Activated naive CD4-positive, alpha-beta T cell treated with anti-CD3 and anti-CD28 coated beads, Interleukin-2, amount 50 U/mL, for 24 hours (primary cell): ENCODE results near the gene MVB12A.
A peak's percentile ranks its signal among the peaks of the same experiment; 100 is the strongest.

ENCODE experiments used
- H3K27ac Mint-ChIP-seq: one replicate; pipeline ENCODE4 v1.8.0; 2021; ENCODE audit warnings: mild to moderate bottlenecking, mixed read lengths
- H3K27me3 Mint-ChIP-seq: one replicate; pipeline ENCODE4 v1.8.0; 2021; ENCODE audit warnings: mixed read lengths
- H3K36me3 Mint-ChIP-seq: one replicate; pipeline ENCODE4 v1.8.0; 2021; ENCODE audit warnings: mixed read lengths
- H3K4me1 Mint-ChIP-seq: one replicate; pipeline ENCODE4 v1.8.0; 2021; ENCODE audit warnings: mixed read lengths
- H3K4me3 Mint-ChIP-seq: one replicate; pipeline ENCODE4 v1.8.0; 2021; ENCODE audit warnings: mild to moderate bottlenecking, mixed read lengths
- H3K9me3 Mint-ChIP-seq: one replicate; pipeline ENCODE4 v1.8.0; 2021; ENCODE audit warnings: mixed read lengths

Gene MVB12A

DNA sequence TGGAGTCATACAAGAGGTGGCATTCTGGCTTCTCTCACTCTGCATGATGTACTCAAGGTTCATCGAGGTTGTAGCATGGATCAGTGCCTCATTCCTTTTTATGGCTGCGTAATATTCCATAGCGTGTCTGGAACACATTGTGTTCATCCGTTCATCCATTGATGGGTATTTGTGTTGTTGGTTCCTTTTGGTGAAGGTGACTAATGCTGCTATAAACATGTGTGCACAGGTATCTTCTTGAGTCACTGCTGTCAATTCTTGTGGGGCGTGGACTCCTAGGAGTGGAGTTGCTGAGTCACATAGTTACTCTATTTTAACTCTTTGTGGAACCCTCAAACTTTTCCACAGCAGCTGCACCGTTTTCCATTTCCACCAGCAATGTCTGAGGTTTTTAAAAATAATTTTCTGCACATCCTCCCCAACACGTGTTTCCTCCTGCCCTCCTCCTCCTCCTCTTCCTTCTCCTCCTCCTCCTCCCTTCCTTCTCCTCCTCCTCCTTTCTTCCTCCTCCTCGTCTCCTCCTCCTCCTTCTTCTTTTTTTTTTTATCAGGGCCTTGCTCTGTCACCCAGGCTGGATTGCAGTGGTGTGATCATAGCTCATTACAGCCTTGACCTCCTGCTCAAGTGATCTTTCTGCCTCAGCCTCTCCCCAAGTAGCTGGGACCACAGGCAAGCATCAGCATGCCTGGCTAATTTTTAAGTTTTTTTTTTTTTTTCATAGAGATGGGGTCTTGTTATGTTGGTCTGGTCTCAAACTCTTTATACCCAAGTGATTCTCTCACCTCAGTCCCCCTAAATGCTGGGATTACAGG, 30.6 kb downstream of the MVB12A start:
- Mint-ChIP-seq H3K36me3 (peaks cover 2% of the 10 kb centered on the region), H3K4me3 (peak overlapping the region; percentile 79), H3K27ac (peak overlapping the region; percentile 61), H3K27me3 (peaks cover 14% of the 10 kb centered on the region), H3K4me1 (peaks cover 24% of the 10 kb centered on the region), H3K9me3 (no peaks in the 10 kb centered on the region)

DNA sequence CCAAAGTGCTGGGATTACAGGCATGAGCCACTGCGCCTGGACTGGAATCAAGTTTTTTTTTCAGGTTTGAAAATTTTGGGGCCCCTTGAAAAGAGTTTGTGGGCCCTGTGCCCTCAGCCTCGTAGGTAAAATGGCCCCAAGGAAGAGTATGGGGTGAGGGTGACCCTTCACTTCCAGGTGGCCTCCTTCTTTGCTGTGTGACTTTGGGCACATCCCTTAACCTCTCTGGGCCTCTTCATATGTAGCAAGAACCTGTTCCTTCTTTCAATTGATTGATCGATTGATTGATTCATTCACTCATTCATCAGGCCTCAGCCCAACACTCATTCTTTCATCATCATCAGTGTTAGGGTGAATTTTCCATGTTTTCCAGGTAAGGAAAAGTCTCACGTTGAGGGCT, 32.0 kb downstream of the MVB12A start:
- Mint-ChIP-seq H3K27me3 (peaks cover 20% of the 10 kb centered on the region), H3K4me1 (peaks cover 24% of the 10 kb centered on the region), H3K9me3 (no peaks in the 10 kb centered on the region), H3K36me3 (peaks cover 2% of the 10 kb centered on the region), H3K4me3 (no peak overlapping the region), H3K27ac (no peak overlapping the region)

DNA sequence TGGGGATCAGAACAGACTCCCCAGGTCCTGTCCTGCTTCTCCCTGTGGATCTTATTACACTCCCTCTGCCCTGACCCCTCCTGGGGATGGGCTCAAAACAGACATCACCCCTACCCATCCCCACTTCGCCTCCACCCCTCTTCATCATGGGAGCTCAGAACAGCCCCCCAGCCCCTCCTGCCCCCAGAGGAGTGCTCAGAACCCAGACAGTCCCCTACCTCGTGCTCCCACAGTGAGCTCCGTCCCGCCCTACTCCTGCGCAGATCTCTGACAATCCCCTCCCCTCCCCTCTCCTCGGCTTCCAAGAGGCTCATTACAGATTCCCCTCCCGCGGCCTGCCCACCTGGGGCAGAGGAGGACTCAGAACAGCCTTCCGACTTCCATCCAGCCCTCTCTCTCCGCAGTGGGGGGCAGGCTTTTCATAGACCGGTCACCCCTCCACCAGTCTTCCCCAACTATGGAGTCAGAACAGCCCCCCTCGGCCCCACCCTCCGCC, 34.8 kb downstream of the MVB12A start:
- Mint-ChIP-seq H3K4me3 (no peak overlapping the region), H3K9me3 (no peaks in the 10 kb centered on the region), H3K27me3 (peaks cover 26% of the 10 kb centered on the region), H3K36me3 (peaks cover 2% of the 10 kb centered on the region), H3K4me1 (peaks cover 24% of the 10 kb centered on the region), H3K27ac (no peak overlapping the region)

DNA sequence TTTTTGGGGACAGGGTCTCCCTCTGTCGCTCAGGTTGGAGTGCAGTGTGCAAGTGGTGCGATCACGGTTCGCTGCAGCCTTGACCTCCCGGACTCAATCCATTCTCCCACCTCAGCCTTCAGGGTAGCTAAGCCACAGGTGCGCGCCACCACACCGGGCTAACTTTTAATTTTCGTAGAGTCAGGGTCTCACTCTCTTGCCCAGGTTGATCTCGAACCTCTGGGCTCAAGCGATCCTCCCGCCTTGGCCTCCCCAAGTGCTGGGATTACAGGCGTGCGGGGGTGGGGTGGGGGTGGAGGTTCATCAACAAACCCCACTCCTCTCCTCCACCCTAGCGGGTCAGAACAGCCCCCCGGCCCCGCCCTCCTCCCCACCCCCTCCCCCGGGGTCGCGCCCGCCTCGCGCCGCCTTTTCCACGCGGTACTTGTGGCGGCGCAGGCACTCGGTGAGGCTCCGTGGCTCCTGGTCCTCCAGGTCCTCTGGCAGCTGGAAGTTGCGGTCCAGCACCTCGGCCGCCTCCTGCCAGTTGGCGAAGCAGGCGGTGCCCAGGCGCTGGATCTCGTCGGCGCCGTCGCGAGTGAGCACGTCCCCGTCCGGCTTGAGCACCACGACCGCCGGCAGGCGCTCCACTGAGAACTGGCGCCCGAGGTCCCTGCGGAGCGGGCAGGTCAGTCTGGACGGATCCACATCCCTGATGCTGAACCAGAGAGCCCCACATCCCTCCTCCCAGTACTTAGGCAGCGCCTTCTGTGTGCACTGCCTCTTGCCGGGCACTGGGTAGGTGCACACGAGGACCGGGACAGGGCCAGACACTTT, 35.7 kb downstream of the MVB12A start:
- no peaks in the 10 kb centered on the region for H3K9me3 Mint-ChIP-seq
- H3K27ac Mint-ChIP-seq = no peak overlapping the region
- H3K36me3 Mint-ChIP-seq = peaks cover 2% of the 10 kb centered on the region
- no peak overlapping the region for H3K4me3 Mint-ChIP-seq
- peaks cover 21% of the 10 kb centered on the region for H3K27me3 Mint-ChIP-seq
- peaks cover 16% of the 10 kb centered on the region for H3K4me1 Mint-ChIP-seq

DNA sequence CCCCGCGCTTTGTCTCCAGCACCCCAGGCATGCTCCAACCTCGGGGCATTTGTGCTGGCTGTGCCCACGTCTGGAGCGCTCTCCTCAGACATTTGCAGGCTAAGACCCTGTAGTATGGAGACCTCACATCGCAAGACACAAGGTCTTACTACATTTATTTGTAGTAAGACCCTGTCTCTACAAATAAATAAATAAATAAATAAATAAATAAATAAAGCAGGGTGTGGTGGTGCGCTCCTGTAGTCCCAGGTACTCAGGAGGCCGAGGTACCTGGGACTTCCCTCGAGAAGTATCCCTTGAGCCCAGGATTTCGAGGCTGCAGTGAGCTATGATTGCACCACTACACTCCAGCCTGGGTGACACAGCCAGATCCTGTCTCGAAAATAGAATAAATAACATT, 36.3 kb downstream of the MVB12A start:
- H3K4me3 Mint-ChIP-seq = no peak overlapping the region
- H3K9me3 Mint-ChIP-seq = no peaks in the 10 kb centered on the region
- H3K36me3 Mint-ChIP-seq = peaks cover 2% of the 10 kb centered on the region
- H3K27me3 Mint-ChIP-seq = peaks cover 21% of the 10 kb centered on the region
- peaks cover 10% of the 10 kb centered on the region for H3K4me1 Mint-ChIP-seq
- H3K27ac Mint-ChIP-seq = no peak overlapping the region

DNA sequence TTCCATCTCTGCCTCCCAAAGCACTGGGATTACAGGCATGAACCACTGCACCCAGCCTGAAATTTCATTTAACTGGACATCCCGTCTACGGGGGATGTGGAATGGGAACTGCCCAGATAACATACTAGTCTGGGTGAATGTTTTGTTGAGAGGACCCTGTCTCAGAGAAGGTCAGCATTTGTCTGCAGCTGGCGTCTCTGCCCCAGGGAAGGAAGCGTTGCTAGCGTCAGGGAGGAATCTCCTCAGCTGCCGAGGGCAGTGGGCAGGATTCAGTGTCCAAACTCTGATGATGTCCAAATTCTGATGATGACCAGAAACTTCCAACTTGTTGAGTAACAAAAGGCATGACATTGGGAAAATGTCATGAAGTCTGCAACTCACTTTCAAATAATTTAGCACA, 37.8 kb downstream of the MVB12A start:
- no peak overlapping the region for H3K4me3 Mint-ChIP-seq
- H3K9me3 Mint-ChIP-seq = no peaks in the 10 kb centered on the region
- H3K36me3 Mint-ChIP-seq = peaks cover 2% of the 10 kb centered on the region
- H3K4me1 Mint-ChIP-seq = peaks cover 6% of the 10 kb centered on the region
- no peak overlapping the region for H3K27ac Mint-ChIP-seq
- peaks cover 21% of the 10 kb centered on the region for H3K27me3 Mint-ChIP-seq

DNA sequence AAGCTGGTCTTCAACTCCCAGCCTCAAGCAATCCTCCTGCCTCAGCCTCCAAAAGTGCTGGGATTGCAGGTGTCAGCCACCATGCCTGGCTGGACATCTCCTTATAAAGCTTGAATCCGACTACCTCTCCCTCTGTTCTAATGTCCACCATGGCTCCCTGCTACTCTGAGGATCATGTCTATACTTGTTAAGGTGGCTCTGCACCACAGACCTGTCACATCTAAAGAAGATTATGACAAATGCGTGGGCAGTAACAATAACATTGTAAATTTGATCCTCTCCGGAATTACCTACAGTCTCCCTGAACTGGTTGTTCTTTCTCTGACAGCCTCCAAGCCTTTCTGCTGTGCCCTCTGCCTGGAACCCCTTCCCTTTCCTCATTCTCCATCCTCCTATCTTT, 39.1 kb downstream of the MVB12A start:
- Mint-ChIP-seq H3K27me3 (peaks cover 18% of the 10 kb centered on the region), H3K4me1 (no peaks in the 10 kb centered on the region), H3K27ac (no peak overlapping the region), H3K9me3 (no peaks in the 10 kb centered on the region), H3K4me3 (no peak overlapping the region), H3K36me3 (no peaks in the 10 kb centered on the region)

DNA sequence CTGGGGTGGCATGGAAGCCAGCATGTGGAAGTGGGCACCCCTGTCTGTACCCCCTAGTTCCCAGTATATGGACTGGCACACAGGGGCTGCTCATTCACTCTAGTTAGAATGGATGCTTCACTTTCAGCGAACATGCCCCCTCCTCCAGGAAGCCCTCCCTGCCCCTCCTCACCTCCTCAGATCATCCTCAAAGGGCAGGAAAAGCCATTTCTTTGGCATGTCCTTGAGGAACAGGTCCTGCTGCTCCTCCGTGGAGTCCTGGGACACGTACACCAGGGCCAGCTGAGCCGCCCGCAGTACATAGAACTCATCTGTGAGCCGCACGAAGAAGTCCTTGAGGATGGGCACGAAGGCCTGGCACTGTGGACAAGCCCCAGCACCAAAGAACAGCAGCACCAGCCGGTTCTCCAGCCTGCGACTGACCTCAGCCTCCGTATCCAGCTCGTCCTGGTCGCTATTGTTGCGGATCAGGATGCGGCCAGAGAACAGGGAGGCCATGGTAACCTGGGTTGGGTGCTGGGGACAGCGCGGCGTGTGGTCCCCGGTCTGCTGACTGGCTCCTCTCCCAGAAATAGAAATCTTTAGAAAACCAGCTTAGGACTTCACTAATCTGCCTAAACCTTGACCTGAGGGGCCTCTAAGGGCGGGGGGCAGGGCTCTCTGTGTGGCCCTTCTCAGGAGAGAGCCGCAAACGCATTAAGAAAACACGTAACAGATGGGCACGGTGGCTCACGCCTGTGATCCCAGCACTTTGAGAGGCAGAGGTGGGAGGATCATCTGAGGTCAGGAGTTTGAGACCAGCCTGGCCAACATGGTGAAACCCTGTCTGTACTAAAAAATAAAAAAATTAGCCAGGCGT, 40.8 kb downstream of the MVB12A start, which contains the start of gene NXNL1:
NXNL1 (minus strand) TSS at position 555 of the 859 bp plus-strand sequence; CDS start at position 498, 57 bp downstream.
- Mint-ChIP-seq H3K4me3 (no peak within 1 kb of the TSS), H3K36me3 (no peaks in the 10 kb centered on the region), H3K27ac (no peak within 1 kb of the TSS), H3K27me3 (peaks cover 12% of the 10 kb centered on the region), H3K9me3 (no peaks in the 10 kb centered on the region), H3K4me1 (peaks cover under 1% of the 10 kb centered on the region)

DNA sequence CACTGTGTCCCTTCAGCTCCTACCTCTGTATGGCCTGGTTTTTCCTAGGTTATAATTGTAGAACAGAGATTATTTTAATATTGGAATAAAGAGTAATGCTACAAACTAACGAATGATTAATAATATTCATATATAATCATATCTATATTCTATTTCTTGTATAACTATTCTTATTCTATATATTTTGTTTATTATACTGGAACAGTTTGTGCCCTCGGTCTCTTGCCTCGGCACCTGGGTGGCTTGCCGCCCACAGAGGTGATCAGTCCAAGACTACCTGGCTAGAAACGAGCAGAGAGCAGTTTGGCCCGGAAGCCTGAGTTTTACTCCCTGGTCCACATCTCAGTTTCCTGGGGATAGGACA, 46.6 kb downstream of the MVB12A start:
- Mint-ChIP-seq H3K36me3 (no peaks in the 10 kb centered on the region), H3K4me3 (no peak overlapping the region), H3K4me1 (peaks cover 28% of the 10 kb centered on the region), H3K27ac (no peak overlapping the region), H3K27me3 (no peaks in the 10 kb centered on the region), H3K9me3 (no peaks in the 10 kb centered on the region)

DNA sequence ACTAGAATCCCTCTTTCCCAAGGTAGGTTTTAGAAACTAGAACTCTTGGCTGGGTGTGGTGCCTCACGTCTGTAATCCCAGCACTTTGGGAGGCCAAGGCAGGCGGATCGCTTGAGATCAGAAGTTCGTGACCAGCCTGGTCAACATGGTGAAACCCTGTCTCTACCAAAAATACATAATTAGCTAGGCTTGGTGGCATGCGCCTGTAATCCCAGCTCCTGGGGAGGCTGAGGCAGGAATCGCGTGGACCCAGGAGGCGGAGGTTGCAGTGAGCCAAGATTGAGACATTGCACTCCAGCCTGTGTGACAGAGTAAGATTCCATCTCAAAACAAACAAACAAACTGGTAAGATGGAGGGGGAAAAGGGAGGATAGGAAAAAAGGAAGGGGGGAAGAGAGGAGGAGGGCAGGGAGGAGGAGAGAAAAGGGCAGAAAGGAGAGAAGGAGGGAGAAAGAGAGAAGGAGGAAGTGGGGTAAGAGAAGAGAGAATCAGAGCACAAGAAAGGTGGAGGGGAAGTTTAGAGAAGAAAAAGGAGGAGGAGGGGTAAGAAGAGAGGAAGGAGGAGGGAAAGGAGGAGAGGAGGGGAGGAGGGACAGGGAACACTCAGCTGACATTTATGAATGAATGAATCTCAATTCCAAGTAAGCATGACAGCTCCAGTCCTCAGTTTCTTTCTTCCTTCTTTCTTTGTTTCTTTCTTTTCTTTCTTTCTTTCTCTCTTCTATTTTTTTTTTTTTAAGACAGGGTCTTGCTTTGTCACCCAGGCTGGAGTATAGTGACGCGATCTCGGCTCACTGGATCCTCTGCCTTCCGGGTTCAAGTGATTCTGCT, 47.8 kb downstream of the MVB12A start:
- no peaks in the 10 kb centered on the region for H3K9me3 Mint-ChIP-seq
- H3K36me3 Mint-ChIP-seq = no peaks in the 10 kb centered on the region
- H3K4me3 Mint-ChIP-seq = no peak overlapping the region
- H3K4me1 Mint-ChIP-seq = peaks cover 28% of the 10 kb centered on the region
- H3K27ac Mint-ChIP-seq = no peak overlapping the region
- no peaks in the 10 kb centered on the region for H3K27me3 Mint-ChIP-seq

DNA sequence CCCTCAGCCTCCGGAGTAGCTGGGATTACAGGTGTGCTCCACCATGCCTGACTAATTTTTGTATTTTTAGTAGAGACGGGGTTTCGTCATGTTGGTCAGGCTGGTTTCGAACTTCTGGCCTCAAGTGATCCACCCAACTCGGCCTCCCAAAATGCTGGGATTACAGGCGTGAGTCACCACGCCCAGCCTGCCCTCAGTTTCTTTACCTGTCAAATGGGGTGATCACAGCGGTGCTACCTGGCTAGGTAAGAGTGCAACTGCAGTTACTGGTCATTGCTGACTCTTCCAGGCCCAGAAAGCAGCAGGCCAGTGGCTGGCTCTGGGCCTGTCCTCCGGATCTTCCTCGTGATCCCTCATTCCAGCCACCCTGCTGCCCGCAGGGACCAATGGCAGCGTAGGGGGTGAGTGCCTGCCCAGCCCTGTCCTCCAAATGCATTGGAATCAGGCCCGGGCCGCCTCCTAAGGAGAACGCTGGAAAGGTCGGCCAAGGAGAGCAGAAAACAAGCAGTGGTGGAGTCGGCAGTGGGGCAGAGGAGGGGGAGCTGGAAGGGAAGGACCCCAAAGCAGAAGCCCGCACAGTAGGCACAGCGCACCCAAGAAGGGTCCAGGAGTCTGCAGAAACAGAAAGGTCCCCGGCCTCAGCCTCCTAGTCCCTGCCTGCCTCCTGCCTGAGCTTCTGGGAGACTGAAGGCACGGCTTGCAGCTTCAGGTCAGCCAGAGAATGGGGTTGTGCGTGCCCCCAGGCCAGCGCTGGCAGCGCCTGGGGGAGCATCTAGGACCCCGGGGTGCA, 48.6 kb downstream of the MVB12A start:
- Mint-ChIP-seq H3K36me3 (no peaks in the 10 kb centered on the region), H3K27ac (peak overlapping the region; percentile 36), H3K27me3 (no peaks in the 10 kb centered on the region), H3K4me1 (peaks cover 33% of the 10 kb centered on the region), H3K4me3 (peak overlapping the region; percentile 93), H3K9me3 (no peaks in the 10 kb centered on the region)

DNA sequence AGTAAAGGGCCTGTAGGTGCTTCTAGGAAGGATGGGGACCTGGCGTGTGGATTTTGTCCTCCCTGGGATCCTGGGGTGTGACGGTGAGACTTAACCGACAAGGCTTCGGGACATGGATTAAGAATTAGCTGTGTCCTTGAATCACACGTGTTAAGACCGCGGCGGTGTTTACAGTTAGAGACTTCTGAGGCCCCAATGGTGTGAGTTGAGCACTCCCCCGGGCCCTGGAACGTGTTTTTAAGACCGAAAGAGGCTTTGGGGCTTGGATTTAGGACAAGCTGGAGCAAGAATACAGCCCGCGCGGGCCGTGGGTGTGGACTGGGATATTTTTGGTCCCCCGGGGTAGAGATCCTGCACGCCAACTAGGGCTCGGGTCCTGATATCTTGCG, 49.2 kb downstream of the MVB12A start:
- Mint-ChIP-seq H3K4me1 (peaks cover 33% of the 10 kb centered on the region), H3K4me3 (peak overlapping the region; percentile 93), H3K9me3 (no peaks in the 10 kb centered on the region), H3K36me3 (no peaks in the 10 kb centered on the region), H3K27ac (peak overlapping the region; percentile 17), H3K27me3 (no peaks in the 10 kb centered on the region)

DNA sequence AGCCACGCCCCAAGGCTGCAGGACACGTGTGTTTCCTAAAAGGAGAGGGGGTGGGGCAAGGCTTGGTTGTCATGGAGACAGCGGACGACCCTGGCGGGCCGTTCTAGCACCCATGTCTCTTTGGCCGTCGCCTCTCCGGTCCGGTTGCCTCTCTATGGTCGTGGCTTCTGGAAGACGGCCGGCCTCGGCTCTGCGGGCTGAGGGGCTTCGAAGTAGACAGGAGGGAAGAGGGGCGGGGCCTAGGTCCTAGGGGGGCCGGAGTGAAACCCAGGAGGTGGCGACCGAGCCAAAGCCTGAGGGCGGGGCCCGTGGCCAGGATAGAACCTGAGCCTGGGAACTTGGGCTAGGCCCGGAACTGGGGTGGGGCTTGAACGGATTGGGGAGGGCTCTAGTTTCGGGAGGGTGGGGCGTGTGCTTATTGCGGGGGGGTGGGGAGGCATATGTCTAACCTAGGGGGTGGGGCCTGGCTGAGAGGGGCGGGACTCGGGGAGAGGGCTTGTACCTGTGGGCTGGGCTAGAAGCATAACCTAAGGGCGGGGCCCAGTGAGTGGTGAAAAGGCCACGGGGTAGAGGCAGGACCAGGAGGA, 49.7 kb downstream of the MVB12A start:
- H3K27ac Mint-ChIP-seq = peak overlapping the region; percentile 93
- no peaks in the 10 kb centered on the region for H3K27me3 Mint-ChIP-seq
- H3K4me3 Mint-ChIP-seq = peak overlapping the region; percentile 93
- no peaks in the 10 kb centered on the region for H3K9me3 Mint-ChIP-seq
- H3K36me3 Mint-ChIP-seq = no peaks in the 10 kb centered on the region
- peaks cover 33% of the 10 kb centered on the region for H3K4me1 Mint-ChIP-seq
